ENCODE data around the gene LRRC2. TPM values are rescaled to one million over a fixed set of nuclear protein-coding genes. Genes with fewer than 3 reads are reported as not detected.

Gene LRRC2
- total RNA-seq = 0.87 to 1.7 TPM (median 0.97 TPM) in 3 replicates

- Mint-ChIP-seq H3K9me3 (peaks cover 13% of the 10 kb centered on the region), H3K4me1 (peaks cover 12% of the 10 kb centered on the region), H3K4me3 (peak within 1 kb of the TSS; percentile 74), H3K27me3 (ENCODE audit: low read depth) (peaks cover 37% of the 10 kb centered on the region), H3K27ac (peak within 1 kb of the TSS; percentile 44), H3K36me3 (no peaks in the 10 kb centered on the region)
- DNase-seq (ENCODE audit: low spot score in 2 of 2, unreplicated experiment in 2 of 2) = peak in 1 of 2 experiments; percentile 53
- no peak for TF ChIP-seq CTCF (IDR thresholded peaks at IDR 0.05; ENCODE audit: unreplicated experiment)
Observed at GRCh38 chr3:46566040-46566641, at the start of gene LRRC2. Gene LRRC2, minus strand, starts transcription at chr3:46566302. Its CDS starts 14,711 bp downstream, at chr3:46551591.

DNA sequence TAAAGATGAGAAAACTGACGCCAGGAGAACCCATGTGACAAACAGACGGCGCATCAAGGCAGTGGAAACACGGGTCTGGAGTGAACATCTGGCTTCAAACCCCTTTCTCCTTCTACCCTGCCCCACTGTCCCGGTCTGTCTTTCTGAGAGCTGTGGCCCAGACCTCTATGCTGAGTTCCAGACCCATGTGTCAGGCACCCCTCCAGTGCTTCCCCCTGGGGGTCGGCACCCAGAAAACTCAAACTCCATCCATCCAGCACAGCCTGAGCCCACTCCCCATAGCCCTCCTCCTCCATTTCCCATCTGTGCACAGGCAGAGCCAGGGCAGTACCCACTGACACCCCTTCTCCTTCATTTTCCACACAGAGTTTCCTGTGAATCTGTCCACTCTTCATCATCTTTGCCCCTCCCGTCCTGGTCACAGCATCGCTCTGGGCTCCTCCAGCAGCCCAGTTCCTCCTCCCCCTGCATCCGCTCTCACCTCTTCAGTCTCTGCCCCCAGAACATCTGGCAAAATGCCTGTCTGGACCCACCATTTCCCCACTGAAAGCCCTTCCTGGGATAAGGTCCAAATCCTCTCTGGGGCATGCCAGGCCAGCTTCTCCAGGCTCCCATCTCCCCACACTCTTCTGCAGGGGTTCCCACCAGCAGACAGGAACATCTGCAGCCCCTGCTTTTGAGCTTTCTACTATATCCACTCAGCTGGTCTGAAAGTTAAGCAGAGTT lies 49.1 kb upstream of the LRRC2 start:
- Mint-ChIP-seq H3K9me3 (no peaks in the 10 kb centered on the region), H3K4me1 (peaks cover 4% of the 10 kb centered on the region), H3K4me3 (no peak overlapping the region), H3K36me3 (no peaks in the 10 kb centered on the region), H3K27me3 (ENCODE audit: low read depth) (peaks cover 9% of the 10 kb centered on the region), H3K27ac (no peak overlapping the region)
- TF ChIP-seq CTCF (IDR thresholded peaks at IDR 0.05; ENCODE audit: unreplicated experiment) = no peak
- no peak for DNase-seq (ENCODE audit: low spot score in 2 of 2, unreplicated experiment in 2 of 2)

DNA sequence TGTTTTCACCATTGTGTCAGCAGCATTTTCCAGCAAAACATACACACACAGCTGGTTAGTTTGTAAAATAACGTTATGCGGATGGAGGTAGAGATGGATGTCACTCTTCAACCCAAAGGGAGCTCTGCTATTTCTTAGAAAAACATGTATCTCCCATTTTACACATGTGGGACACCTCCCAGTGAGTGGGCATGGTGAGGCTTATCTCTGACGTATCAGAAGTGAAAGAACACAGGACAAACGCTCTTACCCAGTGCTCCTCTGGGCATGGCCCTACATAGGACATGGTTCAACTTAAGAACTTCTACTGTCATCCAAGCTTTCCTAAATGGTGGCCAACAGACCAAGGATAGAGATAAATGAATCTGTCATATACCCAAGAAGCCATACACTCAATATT lies 48.3 kb upstream of the LRRC2 start:
- H3K27ac Mint-ChIP-seq = no peak overlapping the region
- H3K9me3 Mint-ChIP-seq = no peaks in the 10 kb centered on the region
- peaks cover 2% of the 10 kb centered on the region for H3K4me1 Mint-ChIP-seq
- DNase-seq (ENCODE audit: low spot score in 2 of 2, unreplicated experiment in 2 of 2) = no peak
- peaks cover 9% of the 10 kb centered on the region for H3K27me3 Mint-ChIP-seq (ENCODE audit: low read depth)
- no peak overlapping the region for H3K4me3 Mint-ChIP-seq
- H3K36me3 Mint-ChIP-seq = no peaks in the 10 kb centered on the region
- TF ChIP-seq CTCF (IDR thresholded peaks at IDR 0.05; ENCODE audit: unreplicated experiment) = no peak

- no peak overlapping the region for H3K4me3 Mint-ChIP-seq
- TF ChIP-seq CTCF (IDR thresholded peaks at IDR 0.05; ENCODE audit: unreplicated experiment) = no peak
- peaks cover 9% of the 10 kb centered on the region for H3K27me3 Mint-ChIP-seq (ENCODE audit: low read depth)
- no peak overlapping the region for H3K27ac Mint-ChIP-seq
- no peaks in the 10 kb centered on the region for H3K36me3 Mint-ChIP-seq
- H3K9me3 Mint-ChIP-seq = no peaks in the 10 kb centered on the region
- peaks cover 2% of the 10 kb centered on the region for H3K4me1 Mint-ChIP-seq
- DNase-seq (ENCODE audit: low spot score in 2 of 2, unreplicated experiment in 2 of 2) = no peak
Observed at GRCh38 chr3:46613313-46614005, 47.4 kb upstream of the LRRC2 start.

DNA sequence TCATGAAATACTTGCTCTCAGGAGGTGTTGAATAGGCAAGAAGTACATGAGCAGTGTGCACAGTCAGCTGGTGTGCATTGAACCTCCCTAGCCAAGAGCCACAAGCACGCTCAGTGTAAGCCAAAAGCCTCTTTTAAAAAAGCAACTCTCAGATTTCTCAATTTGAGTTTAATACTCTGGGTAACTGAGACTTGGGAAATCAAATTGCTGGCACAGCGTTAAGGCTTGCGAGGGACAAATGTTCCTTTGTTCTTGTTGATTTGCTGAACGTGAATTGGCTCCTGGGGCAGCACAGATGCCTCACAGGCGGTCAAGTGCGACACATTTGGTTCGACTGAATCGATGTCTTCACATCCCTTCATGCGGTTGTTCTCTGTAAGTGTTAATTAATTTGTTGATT lies 46.2 kb upstream of the LRRC2 start, which contains the start of gene FAM240A:
Gene FAM240A (plus strand): TSS at position 202 of the 400 bp plus-strand sequence. CDS start 159 bp downstream, at position 361.
- Mint-ChIP-seq H3K36me3 (no peaks in the 10 kb centered on the region), H3K9me3 (no peaks in the 10 kb centered on the region), H3K27ac (no peak within 1 kb of the TSS), H3K4me1 (peaks cover 2% of the 10 kb centered on the region), H3K4me3 (no peak within 1 kb of the TSS), H3K27me3 (ENCODE audit: low read depth) (peaks cover 9% of the 10 kb centered on the region)
- no peak for DNase-seq (ENCODE audit: low spot score in 2 of 2, unreplicated experiment in 2 of 2)
- TF ChIP-seq CTCF (IDR thresholded peaks at IDR 0.05; ENCODE audit: unreplicated experiment) = no peak
